Lower leg skin (tissue), 4 donors: ENCODE results near the gene AQP12A. TPM values are rescaled to one million over a fixed set of nuclear protein-coding genes. Genes with fewer than 3 reads are reported as not detected.

ENCODE experiments used
- DNase-seq, 2 donors: peaks; one replicate each; pipeline ENCODE4 v3.0.0-alpha.2; 2019; ENCODE audit warnings: low spot score in 2 of 2
- H3K4me3 ChIP-seq: fragments of 200-600 bp; sonication (generic); 2 replicates; pipeline ENCODE4 v1.5.1; 2017; ENCODE audit warnings: mild to moderate bottlenecking, low read depth; ENCODE audit not compliant: poor library complexity, severe bottlenecking
- CTCF ChIP-seq, 3 donors: fragments of 450-650 bp; IDR thresholded peaks; one replicate each; pipeline ENCODE4 v1.5.1; 2016; ENCODE audit warnings: antibody characterized with exemption in 3 of 3, mild to moderate bottlenecking in 3 of 3, moderate library complexity in 2 of 3
- POLR2A ChIP-seq, 2 donors: fragments of 450-650 bp; IDR thresholded peaks; one replicate each; pipeline ENCODE4 v1.6.1; 2016 to 2017; ENCODE audit warnings: antibody characterized with exemption in 2 of 2, mild to moderate bottlenecking in 1 of 2, moderate library complexity in 1 of 2
- whole genome bisulfite sequencing, 2 donors: methylation state at CpG; one replicate each; pipeline ENCODE4 v1.1.5; 2018; 5-methylcytosine and 5-hydroxymethylcytosine counted together
- intact Hi-C: fragments of 100-400 bp; cut with DNase I; formaldehyde crosslinking; loops from one replicate; pipeline ENCODE4 v1.15.0; 2023; ENCODE audit warnings: low total_unique reads
- total RNA-seq, 4 donors: library from RNA; depleted of rRNA; stranded (reverse); fragments of >200 nt; gene quantifications; one replicate each; pipeline ENCODE4 v1.1.0, GENCODE V29; 2016

The AQP12A gene
- total RNA-seq, 4 donors from 2014 or later: not detected

GRCh38 chr2:240644859-240645301 lies 46.8 kb upstream of the AQP12A start:
- WGBS, 2 donors: 51 to 69% methylated on average over 8 of the region's 8 CpGs
- peak; percentile 5 to 76 for DNase-seq
- intact Hi-C loops: no loop called here
- no peak overlapping the region for H3K4me3 ChIP-seq
- TF ChIP-seq CTCF (IDR thresholded peaks at IDR 0.05) (no peak), POLR2A (IDR thresholded peaks at IDR 0.05) (no peak)

DNA sequence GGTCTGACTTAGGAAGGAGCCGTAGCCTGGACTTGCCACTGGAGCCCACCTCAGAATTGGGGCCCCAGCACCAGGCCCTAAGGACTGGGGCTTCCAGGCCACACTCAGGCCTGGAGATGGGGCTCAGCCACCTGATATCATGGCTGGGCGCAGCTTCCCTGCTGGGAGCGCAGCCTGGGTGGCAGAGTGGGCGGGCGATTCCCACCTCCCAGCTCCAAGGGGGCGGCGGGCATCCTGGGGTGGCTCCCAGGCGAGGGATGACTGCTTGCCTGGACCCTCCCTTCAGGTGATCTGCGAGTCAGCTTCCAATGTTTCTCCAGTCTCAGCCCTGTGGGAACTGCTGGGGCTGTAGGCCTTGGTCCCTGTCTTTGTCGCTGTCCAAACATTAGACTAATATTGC lies 46.3 kb upstream of the AQP12A start:
- no peak for TF ChIP-seq CTCF (IDR thresholded peaks at IDR 0.05)
- TF ChIP-seq POLR2A (IDR thresholded peaks at IDR 0.05): no peak
- DNase-seq: peak; percentile 6 to 70

DNA sequence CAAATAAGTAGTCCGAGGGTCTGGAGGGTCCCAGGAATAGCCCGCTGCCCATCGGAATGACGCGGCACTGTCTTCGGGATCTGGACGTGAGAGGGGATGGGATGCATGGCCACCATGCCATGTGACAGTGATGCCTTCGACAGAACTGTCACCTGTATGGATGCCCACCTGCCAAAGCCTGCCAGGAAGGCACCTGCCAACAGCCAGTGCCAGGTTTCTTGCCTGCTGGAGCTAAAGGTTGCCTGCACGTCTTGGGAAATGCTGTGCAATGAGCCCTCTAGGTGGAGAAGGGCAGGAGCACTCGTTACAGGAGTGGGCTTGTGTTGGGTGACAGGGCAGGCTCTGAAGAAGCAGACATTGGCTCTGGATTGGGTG lies 45.9 kb upstream of the AQP12A start:
- intact Hi-C loops: no loop called here
- 81 to 85% methylated on average over 10 of the region's 10 CpGs for WGBS, 2 donors
- no peak for TF ChIP-seq POLR2A (IDR thresholded peaks at IDR 0.05)
- TF ChIP-seq CTCF (IDR thresholded peaks at IDR 0.05): no peak
- peak in 1 of 2 donors; percentile 53 for DNase-seq
- H3K4me3 ChIP-seq: no peak overlapping the region

More for the DNA sequence above, 46.3 kb upstream of the AQP12A start:
- no peak overlapping the region for H3K4me3 ChIP-seq
- 78 to 87% methylated on average over 4 to 9 of the region's 10 CpGs for WGBS, 2 donors
- intact Hi-C loops: no loop called here

GRCh38 chr2:240646176-240646899 lies 45.3 kb upstream of the AQP12A start:
- peak in 1 of 2 donors; percentile 10 for DNase-seq
- intact Hi-C loops: no loop called here
- 79 to 85% methylated on average over 36 of the region's 36 CpGs for WGBS, 2 donors
- no peak overlapping the region for H3K4me3 ChIP-seq
- no peak for TF ChIP-seq CTCF (IDR thresholded peaks at IDR 0.05)
- no peak for TF ChIP-seq POLR2A (IDR thresholded peaks at IDR 0.05)

GRCh38 chr2:240646900-240647502 lies 44.7 kb upstream of the AQP12A start:
- intact Hi-C loops: no loop called here
- no peak for TF ChIP-seq CTCF (IDR thresholded peaks at IDR 0.05)
- TF ChIP-seq POLR2A (IDR thresholded peaks at IDR 0.05): no peak
- H3K4me3 ChIP-seq: no peak overlapping the region
- 77 to 78% methylated on average over 26 to 27 of the region's 30 CpGs for WGBS, 2 donors
- peak; percentile 3 to 76 for DNase-seq
